LNCaP clone FGC (cell line): ENCODE results near the gene ZNF541.

Experiments used
- DNase-seq: peaks from one replicate; pipeline ENCODE4 v3.0.0-alpha.2; 2011; ENCODE audit warnings: low read depth
- H3K4me3 ChIP-seq: 2 replicates; pipeline ENCODE4 v1.5.1; 2011; ENCODE audit warnings: mild to moderate bottlenecking, low read depth, low read length, control low read depth
- TF ChIP-seq, protein P1 (sequence below): IDR thresholded peaks from 2 replicates; pipeline ENCODE4 v1.5.1; 2012; ENCODE audit warnings: mild to moderate bottlenecking; ENCODE audit not compliant: control insufficient read depth, insufficient read depth; ENCODE audit errors: extremely low read depth

ZNF541 gene

DNA sequence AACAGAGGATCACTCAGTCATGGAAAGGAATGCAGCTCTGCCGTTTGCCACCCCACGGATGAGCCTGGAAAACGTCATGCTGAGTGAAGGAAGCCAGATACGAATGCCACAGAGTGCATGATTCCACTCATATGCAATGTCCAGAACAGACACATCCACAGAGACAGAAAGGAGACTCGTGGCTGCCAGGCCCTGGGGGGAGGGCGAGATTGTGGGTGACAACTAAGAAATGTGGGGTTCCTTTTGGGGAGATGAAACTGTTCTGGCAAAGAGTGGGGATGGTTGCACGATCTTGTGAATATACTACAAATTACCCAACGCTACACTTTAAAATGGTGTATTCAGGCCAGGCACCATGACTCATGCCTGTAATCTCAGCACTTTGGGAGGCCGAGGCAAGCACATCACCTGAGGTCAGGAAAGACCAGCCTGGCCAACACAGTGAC, 30.9 kb downstream of the ZNF541 start:
- DNase-seq: no peak
- H3K4me3 ChIP-seq: no peak overlapping the region
- TF ChIP-seq, protein P1, sequence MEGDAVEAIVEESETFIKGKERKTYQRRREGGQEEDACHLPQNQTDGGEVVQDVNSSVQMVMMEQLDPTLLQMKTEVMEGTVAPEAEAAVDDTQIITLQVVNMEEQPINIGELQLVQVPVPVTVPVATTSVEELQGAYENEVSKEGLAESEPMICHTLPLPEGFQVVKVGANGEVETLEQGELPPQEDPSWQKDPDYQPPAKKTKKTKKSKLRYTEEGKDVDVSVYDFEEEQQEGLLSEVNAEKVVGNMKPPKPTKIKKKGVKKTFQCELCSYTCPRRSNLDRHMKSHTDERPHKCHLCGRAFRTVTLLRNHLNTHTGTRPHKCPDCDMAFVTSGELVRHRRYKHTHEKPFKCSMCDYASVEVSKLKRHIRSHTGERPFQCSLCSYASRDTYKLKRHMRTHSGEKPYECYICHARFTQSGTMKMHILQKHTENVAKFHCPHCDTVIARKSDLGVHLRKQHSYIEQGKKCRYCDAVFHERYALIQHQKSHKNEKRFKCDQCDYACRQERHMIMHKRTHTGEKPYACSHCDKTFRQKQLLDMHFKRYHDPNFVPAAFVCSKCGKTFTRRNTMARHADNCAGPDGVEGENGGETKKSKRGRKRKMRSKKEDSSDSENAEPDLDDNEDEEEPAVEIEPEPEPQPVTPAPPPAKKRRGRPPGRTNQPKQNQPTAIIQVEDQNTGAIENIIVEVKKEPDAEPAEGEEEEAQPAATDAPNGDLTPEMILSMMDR: no peak

DNA sequence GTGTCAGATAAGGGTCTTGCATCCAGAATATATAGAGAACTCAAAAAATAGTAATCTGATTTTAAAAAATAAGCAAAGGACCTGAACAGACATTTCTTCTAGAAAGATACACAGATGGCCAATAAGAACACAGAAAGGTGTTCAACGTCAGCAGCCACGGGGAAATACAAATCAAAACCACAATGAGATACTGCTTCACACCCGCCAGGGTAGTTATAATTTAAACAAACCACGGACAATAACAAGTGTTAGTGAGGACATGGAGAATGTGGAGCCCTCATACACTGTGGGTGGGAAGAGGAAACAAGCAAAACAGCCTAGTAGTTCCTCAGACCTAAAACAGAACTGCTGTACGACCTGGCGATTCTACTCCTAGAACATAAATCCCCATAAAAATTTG, 31.4 kb downstream of the ZNF541 start:
- no peak for DNase-seq
- no peak overlapping the region for H3K4me3 ChIP-seq
- TF ChIP-seq, protein P1: no peak

DNA sequence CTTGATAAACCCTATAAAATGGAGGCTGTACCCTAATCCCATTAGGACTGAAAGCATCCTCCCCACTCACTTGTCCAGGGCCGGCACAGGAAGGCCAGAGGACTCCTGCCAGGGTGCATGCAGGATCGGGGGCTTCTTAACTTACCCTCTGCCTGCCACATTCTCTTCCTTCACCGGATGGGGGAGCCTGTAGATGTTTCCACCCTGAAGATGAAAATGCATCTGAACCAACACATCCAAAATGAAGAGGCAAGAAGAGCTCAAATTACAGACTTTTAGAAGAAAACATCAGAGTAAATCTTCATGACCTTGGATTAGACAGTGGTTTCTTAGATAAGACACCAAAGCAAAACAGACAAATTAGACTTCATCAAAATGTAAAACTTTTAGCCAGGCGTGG, 32.2 kb downstream of the ZNF541 start:
- DNase-seq: no peak
- TF ChIP-seq, protein P1: no peak
- no peak overlapping the region for H3K4me3 ChIP-seq

DNA sequence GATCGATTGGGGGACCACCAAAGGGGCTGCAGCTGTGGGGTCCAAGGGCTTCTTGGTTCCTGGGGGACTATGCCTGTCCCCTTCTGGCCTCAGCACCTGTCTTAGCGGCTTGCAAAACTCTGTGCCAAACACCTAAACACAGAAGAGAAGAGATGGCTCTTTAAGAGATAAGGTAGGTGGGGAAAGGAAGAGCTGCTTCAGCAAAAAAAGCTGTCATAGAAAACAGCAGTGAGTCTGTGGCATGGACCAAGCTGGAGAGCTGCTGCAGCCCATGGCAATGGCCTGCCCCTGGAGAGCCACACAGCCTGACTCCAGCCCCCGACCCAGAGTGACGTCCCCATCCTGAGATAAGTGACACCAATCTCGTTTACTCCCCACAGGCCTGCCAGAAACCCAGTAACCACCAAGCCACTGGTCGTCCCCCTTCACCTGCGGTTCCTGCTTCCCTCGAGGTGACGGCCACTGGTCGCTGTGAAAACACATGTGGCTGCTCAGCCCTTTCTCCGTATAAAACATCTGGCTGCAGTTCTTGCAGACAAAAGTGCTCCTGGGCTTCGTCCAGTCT, 33.1 kb downstream of the ZNF541 start:
- H3K4me3 ChIP-seq: no peak overlapping the region
- no peak for DNase-seq
- TF ChIP-seq, protein P1: no peak

DNA sequence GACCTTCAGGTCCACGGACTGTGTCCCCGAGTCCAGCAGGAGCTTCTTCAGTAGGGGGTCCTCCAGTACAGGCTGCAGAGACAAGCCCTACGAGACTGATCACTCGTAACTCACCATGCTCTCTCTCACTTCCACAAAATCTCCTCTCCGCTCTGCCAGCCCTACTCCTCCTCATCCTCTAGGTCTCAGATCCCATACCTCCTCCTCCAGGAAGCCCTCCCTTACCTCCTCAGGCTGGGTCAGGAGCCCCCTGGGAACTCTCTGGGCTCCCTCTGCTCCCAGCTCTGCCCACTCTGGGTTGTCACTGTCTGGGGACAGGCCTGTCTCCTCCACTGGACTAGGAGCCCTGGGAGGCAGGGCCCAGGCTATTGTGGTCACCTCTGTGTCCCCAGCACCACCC, 34.1 kb downstream of the ZNF541 start:
- no peak for DNase-seq
- H3K4me3 ChIP-seq: no peak overlapping the region
- TF ChIP-seq, protein P1: no peak

DNA sequence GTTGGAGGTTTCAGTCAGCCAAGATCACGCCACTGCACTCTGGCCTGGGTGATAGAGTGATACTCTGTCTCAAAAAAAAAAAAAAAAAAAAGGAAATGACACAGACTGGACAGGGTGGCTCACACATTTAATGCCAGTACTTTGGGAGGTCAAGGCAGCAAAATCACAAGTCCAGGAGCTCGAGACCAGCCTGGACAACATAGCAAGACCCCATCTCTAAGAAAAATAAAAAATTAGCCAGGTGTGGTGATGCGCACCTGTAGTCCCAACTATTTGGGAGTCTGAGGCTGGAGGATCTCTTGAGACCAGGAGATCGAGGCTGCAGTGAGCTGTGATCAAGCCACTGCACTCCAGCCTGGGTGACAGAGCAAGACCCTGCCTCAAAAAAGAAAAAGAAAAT, 35.5 kb downstream of the ZNF541 start:
- TF ChIP-seq, protein P1: no peak
- no peak overlapping the region for H3K4me3 ChIP-seq
- DNase-seq: no peak

DNA sequence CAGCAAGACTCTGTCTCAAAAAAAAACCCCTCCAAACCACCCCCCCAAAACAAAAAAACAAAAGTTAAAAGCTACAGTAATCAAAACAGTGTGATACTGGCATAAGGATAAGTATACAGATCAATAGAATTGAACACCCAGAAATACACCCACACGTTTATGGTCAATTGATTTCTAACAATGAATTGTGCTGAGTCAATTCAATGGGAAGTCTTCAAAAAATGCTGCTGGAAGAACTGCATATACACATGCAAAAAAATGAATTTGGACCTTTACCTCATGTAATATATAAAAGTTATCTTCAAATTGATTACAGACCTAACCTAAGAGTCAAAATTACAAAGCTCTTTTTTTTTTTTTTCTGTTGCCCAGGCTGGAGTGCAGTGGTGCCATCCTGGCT, 38.3 kb downstream of the ZNF541 start:
- no peak for DNase-seq
- TF ChIP-seq, protein P1: no peak
- H3K4me3 ChIP-seq: no peak overlapping the region
